Neural cell (in vitro differentiated cells): ENCODE measurements around the gene MTARC1. TPM values are rescaled to one million over a fixed set of nuclear protein-coding genes. Genes with fewer than 3 reads are reported as not detected.

ENCODE experiments used
- H2AFZ ChIP-seq: fragments of 200-600, 300-800 bp; sonication (generic), shearing (Covaris generic); 2 replicates; pipeline ENCODE4 v1.6.0; 2014; ENCODE audit warnings: low read depth, mild to moderate bottlenecking, antibody characterized with exemption, low read length, moderate library complexity
- H3F3A ChIP-seq: fragments of 200-600 bp; shearing (Covaris generic); 2 replicates; pipeline ENCODE4 v1.6.1; 2016; ENCODE audit warnings: mild to moderate bottlenecking, moderate library complexity, mixed read lengths, antibody characterized with exemption, low read length; ENCODE audit not compliant: insufficient read depth, poor library complexity, severe bottlenecking
- H3K27ac ChIP-seq: fragments of 200-600, 300-800 bp; sonication (generic), shearing (Covaris generic); 2 replicates; pipeline ENCODE4 v1.5.1; 2014; ENCODE audit warnings: mild to moderate bottlenecking, low read length, moderate library complexity
- H3K27me3 ChIP-seq: fragments of 300-800, 200-600 bp; sonication (generic), shearing (Covaris generic); 2 replicates; pipeline ENCODE4 v1.6.0; 2014; ENCODE audit warnings: mild to moderate bottlenecking, low read depth, low read length, moderate library complexity; ENCODE audit not compliant: insufficient read depth
- H3K36me3 ChIP-seq: fragments of 300-800, 200-600 bp; sonication (generic), shearing (Covaris generic); 2 replicates; pipeline ENCODE4 v1.5.1; 2014; ENCODE audit warnings: mild to moderate bottlenecking, antibody characterized with exemption, low read length, moderate library complexity; ENCODE audit not compliant: insufficient read depth
- H3K4me2 ChIP-seq: fragments of 300-800, 200-600 bp; sonication (generic), shearing (Covaris generic); 2 replicates; pipeline ENCODE4 v1.6.0; 2014; ENCODE audit warnings: mild to moderate bottlenecking, low read length
- H3K4me3 ChIP-seq: fragments of 300-800, 200-600 bp; sonication (generic), shearing (Covaris generic); 2 replicates; pipeline ENCODE4 v1.5.1; 2014; ENCODE audit warnings: mild to moderate bottlenecking, low read length, moderate library complexity
- H3K79me2 ChIP-seq: fragments of 200-600 bp; shearing (Covaris generic); replicated peaks from 2 replicates; pipeline ENCODE4 v1.6.0; 2014; ENCODE audit warnings: mild to moderate bottlenecking, low read length, moderate library complexity; ENCODE audit not compliant: insufficient read depth
- H3K9ac ChIP-seq: fragments of 300-800, 200-600 bp; sonication (generic), shearing (Covaris generic); 2 replicates; pipeline ENCODE4 v1.6.1; 2016; ENCODE audit warnings: mild to moderate bottlenecking, low read length, mixed read lengths
- H3K9me2 ChIP-seq: fragments of 200-600 bp; shearing (Covaris generic); 2 replicates; pipeline ENCODE4 v1.6.1; 2016; ENCODE audit warnings: mild to moderate bottlenecking, low read length, mixed read lengths; ENCODE audit not compliant: insufficient read depth
- H3K9me3 ChIP-seq: fragments of 200-600, 300-800 bp; sonication (generic), shearing (Covaris generic); 2 replicates; pipeline ENCODE4 v1.6.1; 2016; ENCODE audit warnings: mild to moderate bottlenecking, mixed run types, low read length, moderate library complexity, mixed read lengths
- H4K20me1 ChIP-seq: fragments of 200-600 bp; shearing (Covaris generic); 2 replicates; pipeline ENCODE4 v1.6.1; 2016; ENCODE audit warnings: mild to moderate bottlenecking, mixed run types; ENCODE audit not compliant: insufficient read depth
- EP300 ChIP-seq: fragments of 450-650 bp; conservative IDR thresholded peaks from 2 replicates; pipeline ENCODE4 v1.6.1; 2014; ENCODE audit warnings: antibody characterized with exemption, mild to moderate bottlenecking, moderate library complexity; ENCODE audit not compliant: poor library complexity, severe bottlenecking
- EZH2 ChIP-seq: fragments of 200-600, 300-800 bp; shearing (Covaris generic), sonication (generic); IDR thresholded peaks from 2 replicates; pipeline ENCODE4 v1.6.1; 2014; ENCODE audit warnings: antibody characterized with exemption, low read length, borderline replicate concordance, mild to moderate bottlenecking; ENCODE audit not compliant: insufficient read depth, poor library complexity, severe bottlenecking
- MXI1 ChIP-seq: fragments of 450-650 bp; conservative IDR thresholded peaks from 2 replicates; pipeline ENCODE4 v1.6.1; 2014; ENCODE audit warnings: antibody characterized with exemption, mild to moderate bottlenecking; ENCODE audit not compliant: poor library complexity, severe bottlenecking
- POLR2AphosphoS5 ChIP-seq: IDR thresholded peaks from 2 replicates; pipeline ENCODE4 v1.6.1; 2012
- RAD21 ChIP-seq: fragments of 450-650 bp; conservative IDR thresholded peaks from 2 replicates; pipeline ENCODE4 v1.6.1; 2014; ENCODE audit warnings: antibody characterized with exemption, mild to moderate bottlenecking, moderate library complexity
- REST ChIP-seq: IDR thresholded peaks from 2 replicates; pipeline ENCODE4 v1.6.1; 2012; ENCODE audit warnings: borderline replicate concordance
- SMC3 ChIP-seq: fragments of 450-650 bp; conservative IDR thresholded peaks from 2 replicates; pipeline ENCODE4 v1.6.1; 2014; ENCODE audit warnings: antibody characterized with exemption, mild to moderate bottlenecking, moderate library complexity; ENCODE audit not compliant: poor library complexity
- TAF1 ChIP-seq: IDR thresholded peaks from 2 replicates; pipeline ENCODE4 v1.6.1; 2012; ENCODE audit warnings: low read depth
- polyA plus RNA-seq: library from polyadenylated mRNA; depleted of rRNA; stranded (reverse); fragments of >200 nt; gene quantifications from 2 replicates; pipeline ENCODE4 v1.2.3, GENCODE V29; 2014
- TF ChIP-seq, protein P1 (sequence below): fragments of 450-650 bp; IDR thresholded peaks from 2 replicates; pipeline ENCODE4 v1.5.1; 2014; ENCODE audit warnings: antibody characterized with exemption, mild to moderate bottlenecking, moderate library complexity; ENCODE audit not compliant: poor library complexity, severe bottlenecking

Gene MTARC1
- polyA plus RNA-seq, 1 donor from 2014 or later = 4.2 TPM

DNA sequence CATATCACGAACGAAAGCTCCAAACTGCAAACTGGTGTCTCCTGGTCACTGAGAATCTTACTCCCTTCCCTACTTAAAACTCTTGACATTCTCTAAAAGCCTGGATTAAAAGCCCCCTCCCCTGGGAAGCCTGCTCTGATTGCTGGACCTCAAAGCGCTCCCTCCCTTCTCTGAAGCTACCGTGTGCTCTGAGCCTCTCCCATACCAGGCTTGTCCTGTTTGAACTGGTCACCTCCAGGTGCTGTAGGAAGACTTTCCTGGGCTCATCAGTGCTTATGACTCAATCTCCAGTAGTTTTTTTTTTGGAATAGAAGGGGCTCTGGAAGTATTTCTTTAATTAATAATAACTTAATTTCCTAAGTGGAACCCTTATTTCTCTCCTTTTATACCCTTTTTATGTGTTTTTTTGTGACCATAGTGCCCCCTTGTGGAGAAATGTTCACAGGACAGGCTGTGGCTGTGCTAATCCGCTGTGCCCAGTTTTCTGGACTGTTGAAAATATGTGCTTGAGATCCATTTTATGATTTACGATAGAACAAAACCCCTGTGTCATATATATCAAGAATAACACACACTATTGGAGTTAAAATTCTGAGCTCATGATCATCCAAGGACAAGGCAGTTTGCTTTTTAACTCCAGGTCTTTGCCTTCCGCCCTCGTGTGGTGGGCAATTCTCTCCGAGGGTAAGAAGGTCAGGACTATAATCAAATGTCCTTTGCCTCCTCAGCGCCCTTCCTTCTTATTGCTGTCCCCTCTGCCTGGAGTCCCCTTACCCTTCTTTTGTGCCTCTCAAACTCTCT is 16.9 kb downstream of the MTARC1 start:
- no peak overlapping the region for H3K4me2 ChIP-seq
- no peaks in the 10 kb centered on the region for H3K9me3 ChIP-seq
- no peak overlapping the region for H2AFZ ChIP-seq

DNA sequence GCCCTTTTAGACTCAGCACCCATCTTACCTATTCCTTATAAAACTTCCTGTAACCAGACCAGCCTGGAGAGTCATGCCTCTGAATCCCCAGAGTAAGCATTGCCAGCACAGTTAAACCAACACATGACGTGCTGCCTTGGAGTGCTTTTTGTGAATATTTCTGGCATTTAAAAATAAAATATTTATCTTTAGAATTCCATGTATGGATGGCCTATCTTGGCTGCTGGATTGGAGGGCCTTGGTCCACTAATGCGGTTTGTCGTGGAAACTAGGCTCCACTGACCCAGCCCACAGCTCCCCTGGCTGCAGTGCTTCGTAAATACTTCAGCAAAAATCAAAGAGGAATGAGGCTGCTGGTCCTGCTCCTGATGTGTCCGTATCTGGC is 17.5 kb downstream of the MTARC1 start:
- Histone ChIP-seq H3K79me2 (no peaks in the 10 kb centered on the region), H4K20me1 (no peaks in the 10 kb centered on the region), H2AFZ (no peak overlapping the region), H3K4me2 (no peak overlapping the region), H3K9me2 (no peaks in the 10 kb centered on the region), H3K36me3 (no peaks in the 10 kb centered on the region), H3K27ac (no peak overlapping the region), H3K9ac (no peak overlapping the region), H3K27me3 (no peaks in the 10 kb centered on the region), H3F3A (no peaks in the 10 kb centered on the region), H3K4me3 (no peak overlapping the region), H3K9me3 (no peaks in the 10 kb centered on the region)
- no peak for TF ChIP-seq EP300
- no peak for TF ChIP-seq EZH2
- no peak for TF ChIP-seq RAD21
- TF ChIP-seq REST = no peak
- no peak for TF ChIP-seq TAF1
- TF ChIP-seq, protein P1, sequence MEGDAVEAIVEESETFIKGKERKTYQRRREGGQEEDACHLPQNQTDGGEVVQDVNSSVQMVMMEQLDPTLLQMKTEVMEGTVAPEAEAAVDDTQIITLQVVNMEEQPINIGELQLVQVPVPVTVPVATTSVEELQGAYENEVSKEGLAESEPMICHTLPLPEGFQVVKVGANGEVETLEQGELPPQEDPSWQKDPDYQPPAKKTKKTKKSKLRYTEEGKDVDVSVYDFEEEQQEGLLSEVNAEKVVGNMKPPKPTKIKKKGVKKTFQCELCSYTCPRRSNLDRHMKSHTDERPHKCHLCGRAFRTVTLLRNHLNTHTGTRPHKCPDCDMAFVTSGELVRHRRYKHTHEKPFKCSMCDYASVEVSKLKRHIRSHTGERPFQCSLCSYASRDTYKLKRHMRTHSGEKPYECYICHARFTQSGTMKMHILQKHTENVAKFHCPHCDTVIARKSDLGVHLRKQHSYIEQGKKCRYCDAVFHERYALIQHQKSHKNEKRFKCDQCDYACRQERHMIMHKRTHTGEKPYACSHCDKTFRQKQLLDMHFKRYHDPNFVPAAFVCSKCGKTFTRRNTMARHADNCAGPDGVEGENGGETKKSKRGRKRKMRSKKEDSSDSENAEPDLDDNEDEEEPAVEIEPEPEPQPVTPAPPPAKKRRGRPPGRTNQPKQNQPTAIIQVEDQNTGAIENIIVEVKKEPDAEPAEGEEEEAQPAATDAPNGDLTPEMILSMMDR = no peak
- no peak for TF ChIP-seq SMC3
- TF ChIP-seq MXI1 = no peak
- TF ChIP-seq POLR2AphosphoS5 = no peak

More for the DNA sequence above, 16.9 kb downstream of the MTARC1 start:
- Histone ChIP-seq H3K36me3 (no peaks in the 10 kb centered on the region), H3K9me2 (no peaks in the 10 kb centered on the region), H3K27ac (no peak overlapping the region), H3F3A (no peaks in the 10 kb centered on the region), H3K79me2 (no peaks in the 10 kb centered on the region), H3K27me3 (no peaks in the 10 kb centered on the region), H4K20me1 (no peaks in the 10 kb centered on the region), H3K4me3 (no peak overlapping the region), H3K9ac (no peak overlapping the region)
- no peak for TF ChIP-seq EP300
- no peak for TF ChIP-seq EZH2
- peak; percentile 77 for TF ChIP-seq RAD21
- TF ChIP-seq, protein P1 = peak; percentile 82
- peak; percentile 82 for TF ChIP-seq SMC3
